GM06990 (cell line): ENCODE data around the gene TTC39C.

Experiments
- DNase-seq: peaks from one replicate; pipeline ENCODE4 v3.0.0-alpha.2; 2011; ENCODE audit not compliant: insufficient read length; ENCODE audit errors: extremely low read depth
- H3K27me3 ChIP-seq: replicated peaks from 2 replicates; pipeline ENCODE4 v1.6.0; 2011; ENCODE audit warnings: low read length; ENCODE audit not compliant: control insufficient read depth, insufficient read depth
- H3K36me3 ChIP-seq: 2 replicates; pipeline ENCODE4 v1.5.1; 2011; ENCODE audit warnings: low read length; ENCODE audit not compliant: control insufficient read depth, insufficient read depth
- H3K4me3 ChIP-seq: replicated peaks from 2 replicates; pipeline ENCODE4 v1.5.1; 2011; ENCODE audit warnings: low read depth, mild to moderate bottlenecking, control low read depth, low read length
- CTCF ChIP-seq: IDR thresholded peaks from 2 replicates; pipeline ENCODE4 v1.5.1; 2011; ENCODE audit warnings: low read length, control low read depth, mild to moderate bottlenecking, inconsistent platforms; ENCODE audit not compliant: insufficient read depth, poor library complexity, severe bottlenecking

The TTC39C gene

DNA sequence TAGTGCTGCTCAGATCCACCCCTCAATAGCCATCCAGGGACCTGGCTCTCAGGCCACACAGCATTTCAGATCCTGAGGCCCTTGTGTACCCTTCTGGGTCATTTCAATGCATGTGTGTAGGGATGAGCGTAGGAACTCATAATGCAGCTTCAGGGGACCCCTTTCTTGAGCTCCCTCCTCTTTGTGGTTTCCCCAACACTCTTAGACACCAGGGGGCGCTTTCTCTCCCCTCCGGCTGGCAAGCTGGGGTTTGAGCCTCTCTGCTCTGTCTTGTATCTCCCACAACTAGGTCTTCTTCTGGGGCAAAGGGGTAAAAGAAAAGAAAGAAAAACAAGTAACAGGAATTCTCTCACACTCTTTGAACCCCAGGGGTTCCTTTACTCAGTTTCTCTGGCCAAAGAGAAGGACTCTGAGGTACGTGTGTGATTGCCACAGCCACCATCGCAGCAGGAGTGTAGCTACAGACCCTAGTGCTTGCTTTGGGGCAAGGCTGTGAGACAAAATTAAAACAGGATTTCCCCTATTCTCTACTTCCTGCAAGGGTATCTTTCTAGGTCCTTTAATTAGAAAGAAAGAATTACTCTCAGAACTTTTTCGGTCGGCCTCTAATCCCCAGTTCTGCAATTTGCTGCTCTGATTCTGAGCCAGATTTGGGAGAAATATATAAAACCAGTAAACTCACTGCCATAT, 162.3 kb downstream of the TTC39C start:
- peak; percentile 86 for TF ChIP-seq CTCF
- Histone ChIP-seq H3K36me3 (no peaks in the 10 kb centered on the region), H3K4me3 (peak overlapping the region; percentile 44), H3K27me3 (no peaks in the 10 kb centered on the region)
- peak; percentile 71 for DNase-seq

- Histone ChIP-seq H3K36me3 (no peaks in the 10 kb centered on the region), H3K27me3 (no peaks in the 10 kb centered on the region), H3K4me3 (no peak overlapping the region)
- no peak for TF ChIP-seq CTCF
- DNase-seq = no peak
These were observed 163.1 kb downstream of the TTC39C start for GRCh38 chr18:24177499-24178133.

- H3K4me3 ChIP-seq = no peak overlapping the region
- DNase-seq = no peak
- no peak for TF ChIP-seq CTCF
- no peaks in the 10 kb centered on the region for H3K36me3 ChIP-seq
- H3K27me3 ChIP-seq = no peaks in the 10 kb centered on the region
These were observed 165.5 kb downstream of the TTC39C start for GRCh38 chr18:24180048-24180447.

GRCh38 chr18:24181806-24182205, 167.3 kb downstream of the TTC39C start:
- no peak for DNase-seq
- Histone ChIP-seq H3K4me3 (no peak overlapping the region), H3K36me3 (no peaks in the 10 kb centered on the region), H3K27me3 (no peaks in the 10 kb centered on the region)
- no peak for TF ChIP-seq CTCF
